MCF 10A (cell line): ENCODE results near the gene RFESD. TPM values are rescaled to one million over a fixed set of nuclear protein-coding genes. Genes with fewer than 3 reads are reported as not detected.

ENCODE experiments used
- BruUV-seq: library from RNA; stranded (reverse); fragments of 400-500 nt; replicated peaks from 2 replicates; lab custom pipeline; 2021; lab: Mats Ljungman, UMichigan
- CTCF ChIA-PET: fragments of 300-600 bp; sonication (Branson Sonifier 250); formaldehyde crosslinking; extraction: SDS; loops from one replicate; lab custom pipeline; 2021; ENCODE audit warnings: antibody characterized with exemption, inconsistent platforms; lab: Yijun Ruan, JAX
- POLR2A ChIA-PET: fragments of 300-600, 350-650 bp; sonication (Branson Sonifier 250); formaldehyde crosslinking; extraction: SDS; loops from one replicate; lab custom pipeline; 2020; ENCODE audit warnings: antibody characterized with exemption, inconsistent platforms; lab: Yijun Ruan, JAX
- DNase-seq: peaks from one replicate; pipeline ENCODE4 v3.0.0-alpha.2; 2018; ENCODE audit not compliant: unreplicated experiment
- H3K27ac Mint-ChIP-seq: one replicate; pipeline ENCODE4 v1.8.0; 2022; ENCODE audit warnings: mild to moderate bottlenecking, low read depth, mixed read lengths; ENCODE audit not compliant: unreplicated experiment
- H3K27me3 Mint-ChIP-seq: one replicate; pipeline ENCODE4 v1.8.0; 2022; ENCODE audit warnings: mixed read lengths; ENCODE audit not compliant: insufficient read depth, unreplicated experiment
- H3K36me3 Mint-ChIP-seq: one replicate; pipeline ENCODE4 v1.8.0; 2022; ENCODE audit warnings: mild to moderate bottlenecking, moderate library complexity, mixed read lengths; ENCODE audit not compliant: insufficient read depth, unreplicated experiment
- H3K4me1 Mint-ChIP-seq: one replicate; pipeline ENCODE4 v1.8.0; 2022; ENCODE audit warnings: mixed read lengths; ENCODE audit not compliant: insufficient read depth, unreplicated experiment
- H3K4me3 Mint-ChIP-seq: one replicate; pipeline ENCODE4 v1.8.0; 2022; ENCODE audit warnings: mild to moderate bottlenecking, moderate library complexity, mixed read lengths; ENCODE audit not compliant: unreplicated experiment
- H3K9me3 Mint-ChIP-seq: one replicate; pipeline ENCODE4 v1.8.0; 2022; ENCODE audit warnings: mixed read lengths; ENCODE audit not compliant: unreplicated experiment
- CTCF ChIP-seq: fragments of 200-600 bp; IDR thresholded peaks from one replicate; pipeline ENCODE4 v1.8.0; 2022; ENCODE audit warnings: antibody characterized with exemption, mild to moderate bottlenecking; ENCODE audit not compliant: unreplicated experiment
- intact Hi-C: fragments of 100-400 bp; cut with micrococcal nuclease; formaldehyde crosslinking; loops from 2 replicates; pipeline ENCODE4 v1.14.1; 2022
- total RNA-seq: library from RNA; stranded (reverse); gene quantifications from 2 replicates; pipeline ENCODE4 v1.2.3, GENCODE V29; 2022

RFESD gene
- total RNA-seq, 1 experiment from 2014 or later = 5.9 TPM

DNA sequence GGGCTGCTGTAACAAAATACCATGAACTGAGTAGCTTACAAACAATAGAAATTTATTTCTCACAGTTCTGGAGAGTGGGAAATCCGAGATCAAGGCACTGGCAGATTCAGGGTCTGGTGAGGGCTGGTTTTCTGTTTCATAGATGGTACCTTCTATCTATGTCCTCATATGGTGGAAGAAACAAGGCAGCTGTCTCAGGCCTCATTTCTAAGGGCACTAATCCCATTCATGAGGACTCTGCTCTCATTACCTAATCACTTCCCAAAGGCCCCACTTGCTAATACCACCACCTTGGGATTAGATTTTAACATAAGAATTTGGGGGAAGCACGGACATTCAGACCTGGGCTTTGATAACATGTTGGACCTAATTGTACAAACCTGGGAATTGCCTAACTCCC is 13.5 kb downstream of the RFESD start:
- TF ChIP-seq CTCF = no peak
- BruUV-seq = no TSS peak
- POLR2A ChIA-PET = interaction anchor here (1.4 kb wide), 1 partner anchor 163 kb away, joined by 3 read pairs; the partner anchor contains the start of gene GLRX
- Mint-ChIP-seq H3K4me1 (no peaks in the 10 kb centered on the region), H3K27me3 (no peaks in the 10 kb centered on the region), H3K4me3 (no peak overlapping the region), H3K36me3 (no peaks in the 10 kb centered on the region), H3K9me3 (no peaks in the 10 kb centered on the region), H3K27ac (no peak overlapping the region)
- intact Hi-C loops = loop anchor here (5.0 kb wide), 1 partner anchor 72 kb away; the partner anchor contains the start of gene RHOBTB3
- no peak for DNase-seq
- CTCF ChIA-PET = interaction anchor here (0.9 to 2.1 kb wide), 5 partner anchors 13 to 1033 kb away, joined by 3 to 13 read pairs (median 4); partner anchors contain the start of gene RFESD

DNA sequence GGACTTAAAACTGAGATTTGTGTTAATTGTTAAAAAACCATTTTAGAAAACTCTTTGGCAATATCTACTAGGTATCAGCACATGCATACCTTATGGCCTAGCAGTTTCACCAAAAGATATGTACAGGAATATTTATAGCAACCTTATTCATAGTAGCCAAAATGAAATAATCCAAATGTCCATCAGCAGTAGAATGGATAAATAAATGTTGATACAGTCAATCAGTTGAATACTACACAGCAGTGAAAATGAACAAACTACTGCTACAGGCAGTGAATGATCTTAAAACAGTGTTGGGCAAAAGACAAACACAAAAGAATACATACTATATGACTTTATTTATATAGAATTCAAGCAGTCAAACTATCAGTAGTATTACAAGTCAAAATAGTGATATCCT is 16.4 kb downstream of the RFESD start:
- no peak for DNase-seq
- intact Hi-C loops = loop anchor here (5.0 kb wide), 1 partner anchor 69 kb away; the partner anchor contains the start of gene RHOBTB3
- H3K4me3 Mint-ChIP-seq = no peak overlapping the region
- no peak for TF ChIP-seq CTCF
- no peaks in the 10 kb centered on the region for H3K36me3 Mint-ChIP-seq
- no peaks in the 10 kb centered on the region for H3K4me1 Mint-ChIP-seq
- ChIA-PET CTCF (interaction anchor here (0.6 to 7.7 kb wide), 8 partner anchors 11 to 187 kb away, joined by 3 to 119 read pairs (median 18); partner anchors contain the start of gene RFESD), POLR2A (interaction anchor here (0.8 kb wide), 1 partner anchor 20 kb away, joined by 3 read pairs; no protein-coding TSS in a partner anchor)
- BruUV-seq = no TSS peak
- no peaks in the 10 kb centered on the region for H3K9me3 Mint-ChIP-seq
- H3K27me3 Mint-ChIP-seq = no peaks in the 10 kb centered on the region
- H3K27ac Mint-ChIP-seq = no peak overlapping the region

DNA sequence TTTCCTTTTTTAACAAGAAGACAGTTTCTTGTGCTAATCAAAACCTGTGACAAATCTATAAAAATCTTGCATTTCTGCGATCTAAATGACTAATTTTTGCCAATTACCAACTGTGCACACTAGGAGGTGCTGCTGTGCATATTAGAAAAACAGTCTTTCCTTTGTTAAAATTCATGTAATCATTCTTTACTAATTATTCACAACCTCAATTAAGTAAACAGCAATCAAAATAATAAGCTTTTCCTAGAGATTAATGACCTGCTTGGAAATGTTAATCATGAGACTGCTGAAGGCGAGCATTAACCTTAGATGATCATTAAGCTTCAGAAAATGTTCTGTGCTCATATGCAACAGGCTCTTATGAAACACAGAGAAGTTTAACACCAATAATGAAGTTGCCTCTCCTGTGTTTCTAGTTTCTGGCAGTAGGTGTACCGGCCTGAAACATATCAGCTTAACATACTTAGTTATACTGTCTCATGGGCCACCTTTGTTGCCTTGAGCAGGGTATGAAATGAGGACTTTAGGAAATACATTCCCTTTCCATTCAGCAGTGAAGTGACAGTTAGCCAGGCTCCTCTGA is 17.7 kb downstream of the RFESD start:
- CTCF ChIA-PET = interaction anchor here (0.6 to 7.7 kb wide), 47 partner anchors 9 to 664 kb away, joined by 3 to 119 read pairs (median 5); partner anchors contain the start of genes ARSK, GLRX, RFESD and RHOBTB3
- intact Hi-C loops = loop anchor here (1.0 to 5.0 kb wide), 4 partner anchors 49 to 183 kb away; partner anchors contain the start of gene RHOBTB3

More for the DNA sequence above, 17.7 kb downstream of the RFESD start:
- Mint-ChIP-seq H3K27ac (no peak overlapping the region), H3K4me1 (no peaks in the 10 kb centered on the region), H3K27me3 (no peaks in the 10 kb centered on the region), H3K36me3 (no peaks in the 10 kb centered on the region), H3K4me3 (no peak overlapping the region), H3K9me3 (no peaks in the 10 kb centered on the region)
- POLR2A ChIA-PET = interaction anchor here (0.9 to 2.8 kb wide), 10 partner anchors 10 to 191 kb away, joined by 3 to 10 read pairs (median 4); partner anchors contain the start of genes ARSK, RHOBTB3 and SKIC3
- TF ChIP-seq CTCF = peak; percentile 56
- peak; percentile 46 for DNase-seq
- BruUV-seq = no TSS peak
